Fibroblast of the aortic adventitia (primary cell): ENCODE results near the gene SLC66A2. TPM values are rescaled to one million over a fixed set of nuclear protein-coding genes. Genes with fewer than 3 reads are reported as not detected.

Experiments used
- DNase-seq: peaks from one replicate; pipeline ENCODE4 v3.0.0-alpha.2; 2010; ENCODE audit warnings: low read depth
- H3K4me3 ChIP-seq: 2 replicates; pipeline ENCODE4 v1.5.1; 2011; ENCODE audit warnings: low read depth, mild to moderate bottlenecking, control low read depth, low read length, moderate library complexity
- total RNA-seq: library from RNA; depleted of rRNA; stranded (reverse); fragments of >200 nt; gene quantifications from 2 replicates; pipeline ENCODE4 v1.2.3, GENCODE V29; 2012; ENCODE audit warnings: low replicate concordance
- TF ChIP-seq, protein P1 (sequence below): IDR thresholded peaks from 2 replicates; pipeline ENCODE4 v1.5.1; 2011; ENCODE audit warnings: mild to moderate bottlenecking, low read length, control low read depth, inconsistent platforms; ENCODE audit not compliant: insufficient read depth

The SLC66A2 gene
- total RNA-seq, 1 donor, result 15.6 TPM

DNA sequence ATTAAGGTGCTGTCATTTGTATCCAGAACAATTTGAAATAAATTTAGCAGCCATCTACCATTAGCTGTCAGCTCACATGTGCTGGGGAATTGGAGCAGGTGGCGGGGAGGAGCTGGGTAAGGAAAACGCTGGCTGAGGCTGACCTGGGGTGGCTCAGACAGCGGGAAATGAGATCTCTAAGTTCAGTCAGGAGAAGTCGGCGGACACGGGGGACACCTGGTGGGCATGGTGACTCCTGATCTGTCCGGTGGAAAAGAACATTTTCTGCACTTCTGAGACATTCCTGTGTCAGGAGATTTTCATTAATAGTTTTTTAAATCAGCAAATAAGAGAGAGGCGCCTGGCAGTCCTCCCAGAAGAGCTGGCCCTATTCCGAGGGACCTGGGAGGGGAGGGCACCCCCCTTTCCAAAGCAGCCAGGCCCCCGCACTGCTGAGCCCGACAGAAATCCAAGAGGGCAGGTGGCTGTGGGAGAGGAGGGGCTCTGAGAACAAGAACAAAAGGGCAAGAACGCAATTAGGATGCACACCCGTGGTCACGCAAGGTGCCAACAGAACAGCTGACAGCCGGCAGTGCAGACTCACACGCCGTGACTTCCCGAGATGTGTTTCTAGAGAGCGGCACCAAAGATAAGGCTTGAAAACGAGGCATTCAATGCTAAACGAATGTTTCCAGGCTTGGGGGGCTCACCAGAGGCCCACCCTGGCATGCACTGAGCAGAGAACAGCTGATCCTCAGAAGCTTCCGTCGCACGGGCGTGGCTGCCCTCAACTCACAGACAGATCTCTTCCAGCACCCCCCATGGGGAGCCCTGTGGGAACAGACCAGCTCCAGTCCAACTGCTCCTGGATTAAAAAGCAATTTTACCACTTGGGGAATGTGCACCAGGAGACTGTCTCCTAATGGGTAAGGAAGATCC lies 26.4 kb downstream of the SLC66A2 start:
- no peak overlapping the region for H3K4me3 ChIP-seq
- no peak for DNase-seq
- TF ChIP-seq, protein P1, sequence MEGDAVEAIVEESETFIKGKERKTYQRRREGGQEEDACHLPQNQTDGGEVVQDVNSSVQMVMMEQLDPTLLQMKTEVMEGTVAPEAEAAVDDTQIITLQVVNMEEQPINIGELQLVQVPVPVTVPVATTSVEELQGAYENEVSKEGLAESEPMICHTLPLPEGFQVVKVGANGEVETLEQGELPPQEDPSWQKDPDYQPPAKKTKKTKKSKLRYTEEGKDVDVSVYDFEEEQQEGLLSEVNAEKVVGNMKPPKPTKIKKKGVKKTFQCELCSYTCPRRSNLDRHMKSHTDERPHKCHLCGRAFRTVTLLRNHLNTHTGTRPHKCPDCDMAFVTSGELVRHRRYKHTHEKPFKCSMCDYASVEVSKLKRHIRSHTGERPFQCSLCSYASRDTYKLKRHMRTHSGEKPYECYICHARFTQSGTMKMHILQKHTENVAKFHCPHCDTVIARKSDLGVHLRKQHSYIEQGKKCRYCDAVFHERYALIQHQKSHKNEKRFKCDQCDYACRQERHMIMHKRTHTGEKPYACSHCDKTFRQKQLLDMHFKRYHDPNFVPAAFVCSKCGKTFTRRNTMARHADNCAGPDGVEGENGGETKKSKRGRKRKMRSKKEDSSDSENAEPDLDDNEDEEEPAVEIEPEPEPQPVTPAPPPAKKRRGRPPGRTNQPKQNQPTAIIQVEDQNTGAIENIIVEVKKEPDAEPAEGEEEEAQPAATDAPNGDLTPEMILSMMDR, result no peak

DNA sequence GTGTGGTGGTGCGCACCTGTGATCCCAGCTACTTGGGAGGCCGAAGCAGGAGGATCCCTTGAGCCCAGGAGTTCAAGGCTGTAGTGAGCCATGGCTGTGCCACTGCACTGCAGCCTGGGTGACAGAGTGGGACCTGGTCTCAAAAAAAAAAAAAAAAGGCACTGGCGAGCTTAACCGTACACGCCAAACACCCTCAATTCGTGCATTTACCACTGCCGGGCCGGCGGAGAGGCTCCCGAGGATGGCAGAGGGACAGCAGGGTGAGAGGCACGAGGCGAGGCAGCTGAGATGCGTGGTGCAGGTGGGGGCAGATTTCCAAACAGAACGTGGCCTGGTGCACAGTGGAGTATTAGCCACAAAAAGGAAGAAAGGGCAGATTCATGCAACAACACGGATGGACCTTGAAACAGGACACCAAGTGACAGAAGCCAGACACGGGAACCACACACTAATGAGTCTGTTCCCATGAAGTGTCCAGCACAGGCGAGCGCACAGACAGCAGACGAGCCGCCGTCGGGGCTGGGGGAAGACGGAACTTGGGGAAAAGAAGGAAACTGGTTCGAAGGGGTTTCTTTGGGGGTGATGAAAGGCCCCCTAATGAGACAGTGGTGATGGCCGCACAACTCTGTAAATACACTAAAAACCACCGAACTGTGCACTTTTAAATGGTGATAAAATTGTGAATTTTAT lies 27.4 kb downstream of the SLC66A2 start:
- TF ChIP-seq, protein P1, result no peak
- no peak for DNase-seq
- no peak overlapping the region for H3K4me3 ChIP-seq

DNA sequence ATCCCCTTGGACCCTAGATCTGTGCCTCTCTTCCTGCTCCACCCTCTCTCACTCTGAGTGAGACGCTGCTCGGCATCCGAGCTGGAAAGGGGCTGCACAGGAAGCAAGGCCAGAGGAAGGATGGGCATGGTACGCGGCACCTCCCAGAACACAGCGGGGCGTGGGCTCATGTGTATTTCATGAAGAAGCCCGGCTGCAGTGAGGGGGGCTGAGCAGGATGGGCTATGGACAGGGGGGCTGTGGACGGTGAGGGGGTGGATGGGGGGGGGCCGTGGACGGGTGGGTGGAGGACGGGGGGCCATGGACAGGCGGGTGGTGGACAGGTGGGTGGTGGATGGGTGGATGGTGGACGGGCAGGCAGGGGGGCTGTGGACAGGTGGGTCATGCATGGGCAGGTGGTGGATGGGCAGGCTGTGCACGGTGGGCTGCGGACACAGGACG lies 28.5 kb downstream of the SLC66A2 start:
- H3K4me3 ChIP-seq, result no peak overlapping the region
- TF ChIP-seq, protein P1, result no peak
- DNase-seq, result no peak

DNA sequence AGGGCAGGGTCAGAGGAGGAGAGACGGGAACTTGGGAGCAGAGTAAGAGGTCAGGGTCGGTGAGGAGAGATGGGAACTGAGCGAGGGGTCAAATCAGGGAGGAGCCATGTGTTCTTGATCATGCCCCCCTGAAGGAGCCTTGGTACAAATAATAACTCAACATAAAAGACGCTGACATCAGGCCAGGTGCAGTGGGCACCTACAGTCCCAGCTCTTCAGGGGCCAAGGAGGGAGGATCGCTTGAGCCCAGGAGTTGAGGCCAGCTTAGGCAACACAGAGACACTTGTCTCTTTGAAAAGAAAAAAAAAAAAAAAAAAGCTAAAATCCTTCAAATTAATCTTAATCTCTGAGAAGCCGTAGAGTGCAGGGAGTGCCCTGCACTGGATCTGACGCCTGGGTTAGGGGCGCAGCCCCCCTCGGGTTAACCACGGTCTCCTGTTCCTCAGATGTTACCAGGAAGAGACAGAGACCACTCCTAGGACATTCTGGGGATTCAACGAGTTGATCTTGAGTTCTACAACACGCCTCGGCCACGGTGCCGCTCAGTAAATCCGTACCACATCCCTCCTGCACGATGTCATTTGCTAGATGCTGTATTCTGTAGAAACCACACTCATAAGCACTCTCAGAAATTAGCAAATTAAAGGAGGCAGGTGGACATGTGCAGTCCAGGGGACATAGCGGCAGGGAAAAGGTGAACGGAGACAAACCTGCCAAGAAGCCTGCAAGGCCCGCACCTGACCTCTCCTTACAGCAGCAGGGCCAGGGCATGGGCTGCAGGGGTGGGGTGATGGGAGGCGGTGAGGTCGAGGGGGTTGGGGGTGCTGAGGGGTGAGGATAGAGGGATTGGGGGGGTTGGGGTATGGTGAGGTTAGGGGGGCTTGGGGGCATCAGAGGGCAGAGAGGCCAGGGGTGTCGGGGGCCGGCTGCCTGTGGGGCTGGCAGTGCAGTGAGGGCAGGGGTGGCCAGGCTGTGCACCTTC lies 29.2 kb downstream of the SLC66A2 start:
- no peak for DNase-seq
- TF ChIP-seq, protein P1, result no peak
- no peak overlapping the region for H3K4me3 ChIP-seq

DNA sequence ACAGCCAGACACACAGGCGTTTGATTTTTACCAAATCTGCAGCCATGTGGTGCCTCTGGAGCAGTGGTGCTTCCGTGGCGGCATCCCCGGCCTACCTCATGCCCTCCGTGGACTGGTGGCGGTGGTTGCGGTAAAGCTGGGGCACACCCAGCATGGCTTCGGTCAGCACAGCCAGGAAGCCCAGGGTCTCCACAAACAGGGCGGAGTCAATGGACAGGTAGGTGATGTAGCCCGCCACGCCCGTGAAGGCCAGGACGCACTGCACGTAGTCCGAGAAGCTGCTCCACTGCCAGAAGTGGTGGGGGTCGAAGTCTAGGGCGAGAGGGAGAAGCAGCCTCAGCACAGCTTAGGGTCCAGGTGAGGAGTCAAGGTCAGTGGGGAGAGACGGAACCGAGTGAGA lies 32.4 kb downstream of the SLC66A2 start:
- no peak overlapping the region for H3K4me3 ChIP-seq
- TF ChIP-seq, protein P1, result no peak
- no peak for DNase-seq

DNA sequence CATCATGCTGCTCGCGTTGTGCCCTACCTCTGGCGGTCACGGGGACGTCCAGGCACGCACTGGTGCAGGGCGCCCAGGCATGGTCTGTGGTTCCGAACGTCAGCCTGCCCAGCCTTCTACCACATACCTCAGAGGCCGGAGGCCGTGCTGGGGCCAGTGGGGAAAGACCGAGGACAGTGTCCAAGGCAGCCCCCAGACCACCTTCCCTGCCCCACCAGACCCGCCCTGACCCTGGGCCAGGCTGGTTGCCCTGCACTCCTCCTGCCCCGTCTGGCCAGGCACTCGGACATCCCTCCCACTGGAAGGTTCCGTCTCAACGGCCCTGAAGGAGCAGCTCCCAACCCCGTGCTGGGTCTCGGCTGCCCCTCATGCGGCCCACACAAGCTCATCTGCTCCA lies 32.8 kb downstream of the SLC66A2 start:
- DNase-seq, result no peak
- H3K4me3 ChIP-seq, result no peak overlapping the region
- TF ChIP-seq, protein P1, result no peak
